HS-27A (cell line): ENCODE results near the gene DPY19L3.
"Not testable (repeated sequence)": the region's sequence is repeated elsewhere in the genome, so short reads cannot be mapped to it uniquely, and the experiment has no call there.

ENCODE experiments used
- DNase-seq: peaks from one replicate; pipeline ENCODE4 v3.0.0-alpha.2; 2012; ENCODE audit warnings: low read depth, missing footprints

DPY19L3 gene

GRCh38 chr19:32405431-32406160 is at the start of gene DPY19L3:
TSS of gene DPY19L3 (plus strand) at chr19:32405770. CDS start at chr19:32408254, 2,484 bp downstream.
- DNase-seq: peak; percentile 97

DNA sequence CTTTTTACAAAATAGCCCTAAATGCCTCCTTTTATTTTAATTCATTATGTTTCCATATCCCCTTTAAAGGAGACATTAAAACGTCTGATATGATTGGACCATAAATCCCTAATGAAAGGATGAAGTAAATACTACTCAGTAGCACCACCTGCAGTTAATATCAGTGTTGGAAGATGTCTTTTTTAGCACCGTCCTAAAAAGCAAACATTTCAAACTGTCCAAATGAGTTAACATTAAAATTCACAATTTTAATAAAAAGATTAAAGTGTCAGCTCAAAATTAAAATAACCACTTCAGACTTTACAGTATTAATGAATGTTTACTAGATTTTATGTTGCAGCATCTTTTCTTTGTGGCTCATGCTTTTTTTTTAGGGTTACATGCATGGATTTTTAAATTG is 47.9 kb upstream of the DPY19L3 start:
- DNase-seq: no peak

GRCh38 chr19:32358321-32358720 is 47.2 kb upstream of the DPY19L3 start:
- DNase-seq: no peak

GRCh38 chr19:32359581-32359980 is 46.0 kb upstream of the DPY19L3 start:
- no peak for DNase-seq

DNA sequence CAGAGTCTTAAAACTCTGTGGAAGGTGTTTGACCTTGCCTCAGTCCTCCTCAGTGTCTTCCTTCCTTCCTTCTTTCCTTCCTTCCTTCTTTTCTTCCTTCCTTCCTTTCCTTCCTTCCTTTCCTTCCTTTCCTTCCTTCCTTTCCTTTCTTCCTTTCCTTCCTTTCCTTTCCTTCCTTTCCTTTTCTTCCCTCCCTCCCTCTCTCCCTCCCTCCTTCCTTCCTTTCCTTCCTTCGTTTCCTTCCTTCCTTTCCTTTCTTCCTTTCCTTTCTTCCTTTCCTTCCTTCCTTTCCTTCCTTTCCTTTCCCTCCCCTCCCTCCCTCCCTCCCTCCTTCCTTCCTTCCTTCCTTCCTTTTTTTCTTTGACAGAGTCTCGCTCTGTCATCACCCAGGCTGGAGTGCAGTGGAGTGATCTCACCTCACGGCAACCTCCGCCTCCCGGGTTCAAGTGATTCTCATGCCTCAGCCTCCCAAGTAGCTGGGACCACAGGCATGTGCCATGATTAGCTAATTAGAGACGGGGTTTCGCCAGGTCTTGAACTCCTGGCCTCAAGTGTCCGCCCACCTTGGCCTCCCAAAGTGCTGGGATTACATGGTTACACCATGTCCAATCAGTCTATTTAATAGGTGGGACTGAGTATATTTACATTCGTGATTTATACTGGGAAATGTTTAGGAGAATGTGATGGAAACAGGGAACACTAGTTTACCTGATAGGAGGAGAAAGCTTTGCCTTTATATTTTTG is 43.8 kb upstream of the DPY19L3 start:
- no peak for DNase-seq

DNA sequence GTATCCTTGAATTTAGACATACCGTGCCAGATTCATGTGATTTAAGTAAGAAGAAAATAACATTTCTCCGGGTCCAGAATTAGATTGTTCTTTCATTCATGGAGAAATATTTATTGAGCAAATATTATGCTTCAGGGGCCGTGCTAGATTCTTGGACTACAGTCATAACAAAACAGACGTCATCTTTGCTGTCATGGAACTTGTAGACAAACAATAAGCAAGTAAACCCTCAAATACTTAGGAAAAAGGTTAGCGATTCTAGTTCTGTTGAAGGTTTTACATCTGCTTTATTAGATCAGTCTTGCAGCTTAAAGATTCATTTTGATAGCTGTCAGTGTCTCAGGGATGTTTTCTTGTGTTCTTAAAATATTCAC is 43.3 kb upstream of the DPY19L3 start:
- no peak for DNase-seq

DNA sequence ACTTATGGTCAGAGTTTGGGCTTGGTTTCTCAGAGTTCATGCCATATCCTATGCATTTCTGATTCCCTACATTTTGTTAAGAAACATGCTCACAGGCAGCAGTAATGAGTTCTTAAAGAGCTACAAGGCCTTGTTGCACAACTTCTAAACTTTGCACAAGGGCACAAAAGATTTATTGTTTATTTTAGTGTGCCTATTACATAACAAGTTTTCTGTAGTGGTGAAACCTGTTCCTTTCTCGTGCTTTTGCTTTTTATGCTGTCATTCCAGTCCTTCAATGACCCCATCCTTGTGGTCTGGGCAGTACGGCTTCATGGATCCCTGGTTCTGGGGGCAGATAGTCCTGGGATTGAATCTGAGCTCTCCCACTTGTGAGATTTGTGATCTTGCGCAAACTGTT is 42.4 kb upstream of the DPY19L3 start:
- no peak for DNase-seq

GRCh38 chr19:32363632-32364031 is 41.9 kb upstream of the DPY19L3 start:
- no peak for DNase-seq

DNA sequence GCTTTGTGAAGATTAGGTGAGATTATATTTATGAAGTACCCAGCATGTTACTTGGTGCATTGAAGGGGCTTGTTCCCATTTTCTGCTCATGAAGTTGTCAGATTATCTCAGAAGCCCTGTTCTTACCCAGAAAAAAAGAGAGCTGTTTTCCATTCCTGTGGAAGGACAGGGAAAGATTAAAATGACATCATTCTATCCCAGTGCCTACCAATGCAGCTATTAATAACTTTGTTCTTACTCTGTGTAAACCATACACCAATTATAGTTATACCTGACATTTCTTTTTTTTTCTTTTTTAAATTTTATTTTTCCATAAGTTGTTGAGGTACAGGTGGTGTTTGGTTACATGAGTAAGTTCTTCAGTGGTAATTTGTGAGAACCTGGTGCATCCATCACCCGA is 41.5 kb upstream of the DPY19L3 start:
- DNase-seq: no peak

- DNase-seq: no peak
Measured at GRCh38 chr19:32367063-32367462, 38.5 kb upstream of the DPY19L3 start.

- DNase-seq: no peak
Measured at GRCh38 chr19:32367948-32368536, 37.5 kb upstream of the DPY19L3 start.

DNA sequence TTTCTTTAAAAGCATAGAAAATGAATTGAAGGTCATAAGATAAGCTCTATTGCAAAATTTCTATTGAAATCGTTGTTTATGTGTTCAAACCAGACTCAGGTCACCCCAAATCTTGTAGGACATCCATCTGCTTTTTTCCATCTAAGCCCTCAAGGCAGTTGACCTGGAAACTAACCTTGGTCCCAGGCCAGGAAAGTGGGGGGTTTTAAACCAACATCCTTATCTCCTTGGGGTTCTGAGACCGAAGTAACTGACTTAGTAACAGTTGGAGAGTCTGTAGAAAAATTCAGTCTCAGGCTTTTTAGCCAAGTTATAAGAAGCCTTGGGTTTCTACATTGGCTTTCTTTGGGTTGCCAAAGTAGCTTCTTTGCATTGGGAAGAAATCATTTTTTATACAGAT is 36.8 kb upstream of the DPY19L3 start:
- DNase-seq: no peak

GRCh38 chr19:32372726-32373517 is 32.6 kb upstream of the DPY19L3 start:
- DNase-seq: peak; percentile 98

DNA sequence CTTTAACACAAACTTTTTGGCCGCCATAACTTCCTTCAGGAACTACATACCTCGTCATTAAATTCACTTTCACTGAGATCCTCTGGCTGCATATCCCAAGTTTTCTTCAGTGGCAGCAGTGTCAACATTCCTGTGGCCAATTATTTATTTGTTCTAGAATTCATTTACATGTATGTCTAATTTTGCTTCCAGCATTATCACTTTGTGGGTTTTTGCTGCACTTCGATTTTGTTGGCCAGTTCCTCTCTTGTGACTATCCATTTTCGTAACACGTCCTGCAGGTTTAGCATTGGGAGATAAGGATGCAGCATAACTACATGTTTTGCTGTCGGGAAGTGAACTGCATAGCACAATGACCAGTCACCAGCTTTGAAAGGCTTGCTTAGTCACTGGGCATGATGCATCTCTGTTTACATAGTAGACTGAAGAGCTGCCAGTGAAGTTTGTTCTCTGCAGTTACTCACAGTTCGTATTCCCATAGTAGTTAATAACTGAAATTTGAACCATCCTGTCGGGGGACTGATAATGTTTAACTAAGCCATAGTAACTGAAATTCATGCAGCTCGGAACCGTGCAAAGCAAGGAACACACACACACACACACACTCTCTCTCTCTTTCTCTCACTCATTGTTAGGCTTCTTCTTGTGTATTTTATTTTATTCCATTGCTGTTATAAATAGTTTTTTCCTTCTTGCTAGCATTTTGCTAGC is 31.8 kb upstream of the DPY19L3 start:
- DNase-seq: peak; percentile 100

- not testable (repeated sequence) for DNase-seq
Measured at GRCh38 chr19:32374362-32374761, 31.2 kb upstream of the DPY19L3 start.

- not testable (repeated sequence) for DNase-seq
Measured at GRCh38 chr19:32377088-32377487, 28.5 kb upstream of the DPY19L3 start.

GRCh38 chr19:32380269-32380668 is 25.3 kb upstream of the DPY19L3 start:
- no peak for DNase-seq

GRCh38 chr19:32387701-32388392 is 17.7 kb upstream of the DPY19L3 start:
- DNase-seq: no peak

GRCh38 chr19:32388393-32388855 is 17.1 kb upstream of the DPY19L3 start:
- DNase-seq: no peak

- no peak for DNase-seq
Measured at GRCh38 chr19:32392901-32393300, 12.7 kb upstream of the DPY19L3 start.

DNA sequence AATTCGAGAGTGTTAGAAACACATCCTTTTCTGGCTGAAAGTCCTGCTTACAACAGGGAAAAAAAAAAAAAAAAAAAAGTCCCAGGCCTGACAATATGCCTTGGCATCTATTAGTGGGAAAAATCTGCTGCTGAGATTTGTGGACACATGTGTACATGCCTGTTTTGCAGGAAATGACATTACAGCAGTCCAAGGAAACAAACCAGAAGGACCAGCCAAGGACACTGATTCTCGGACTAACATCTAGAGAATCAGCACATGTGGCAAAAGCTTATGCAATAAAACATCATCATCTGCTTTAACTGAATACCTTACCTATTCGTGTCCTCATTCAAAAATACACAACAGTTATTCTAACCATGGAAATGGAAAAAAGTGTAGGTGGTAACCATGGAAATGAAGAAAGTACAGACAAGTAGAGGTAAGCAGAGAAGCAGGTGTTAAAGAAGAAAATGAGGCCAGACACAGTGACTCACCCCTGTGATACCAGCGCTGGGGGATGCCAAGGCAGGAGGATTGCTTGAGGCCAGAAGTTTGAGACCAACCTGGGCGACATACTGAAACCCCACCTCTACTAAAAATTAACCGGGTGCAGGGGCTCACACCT is 9.4 kb upstream of the DPY19L3 start:
- DNase-seq: no peak
